RWPE2 (cell line): Measurements from ENCODE around the gene GARIN5A.

Experiments used
- ATAC-seq: fragments of 200-7000 bp; cut with Tn5 transposase; 3 replicates; pipeline ENCODE4 v1.9.1; 2021; ENCODE audit warnings: low read depth
- DNase-seq: peaks from one replicate; pipeline ENCODE4 v3.0.0-alpha.2; 2020; ENCODE audit warnings: low spot score
- H3K27ac ChIP-seq: fragments of 450-650 bp; 2 replicates; pipeline ENCODE4 v1.5.1; 2017; ENCODE audit warnings: mild to moderate bottlenecking; ENCODE audit not compliant: poor library complexity, severe bottlenecking
- H3K27me3 ChIP-seq: fragments of 250-450 bp; sonication (Bioruptor Pico); 2 replicates; pipeline ENCODE4 v1.5.1; 2021; ENCODE audit warnings: mild to moderate bottlenecking, moderate library complexity; ENCODE audit not compliant: insufficient read depth, poor library complexity, severe bottlenecking
- H3K36me3 ChIP-seq: fragments of 250-450 bp; sonication (Bioruptor Pico); 2 replicates; pipeline ENCODE4 v1.5.1; 2020; ENCODE audit warnings: low read depth, mild to moderate bottlenecking, moderate library complexity
- H3K4me1 ChIP-seq: fragments of 250-450 bp; sonication (Bioruptor Pico); 2 replicates; pipeline ENCODE4 v1.5.1; 2021; ENCODE audit warnings: mild to moderate bottlenecking, moderate library complexity; ENCODE audit not compliant: insufficient read depth, poor library complexity, severe bottlenecking
- H3K4me3 ChIP-seq: fragments of 250-450 bp; sonication (Bioruptor Pico); 2 replicates; pipeline ENCODE4 v1.5.1; 2021; ENCODE audit warnings: mild to moderate bottlenecking, moderate library complexity; ENCODE audit not compliant: severe bottlenecking
- H3K9me3 ChIP-seq: fragments of 250-450 bp; sonication (Bioruptor Pico); 2 replicates; pipeline ENCODE4 v1.5.1; 2021; ENCODE audit warnings: mild to moderate bottlenecking, moderate library complexity; ENCODE audit not compliant: severe bottlenecking
- CTCF ChIP-seq: fragments of 450-650 bp; IDR thresholded peaks from one replicate; pipeline ENCODE4 v1.5.1; 2017; ENCODE audit warnings: mild to moderate bottlenecking, moderate library complexity; ENCODE audit not compliant: poor library complexity, severe bottlenecking

Gene GARIN5A

GRCh38 chr19:50480281-50481111, 3.8 kb upstream of the GARIN5A start:
- TF ChIP-seq CTCF = no peak
- H3K27ac ChIP-seq = no peak overlapping the region
- DNase-seq (no peak), ATAC-seq (no peak)
- peaks cover 14% of the 10 kb centered on the region for H3K36me3 ChIP-seq
- no peak overlapping the region for H3K4me3 ChIP-seq
- H3K27me3 ChIP-seq = no peaks in the 10 kb centered on the region
- no peaks in the 10 kb centered on the region for H3K9me3 ChIP-seq
- no peaks in the 10 kb centered on the region for H3K4me1 ChIP-seq

- no peak for TF ChIP-seq CTCF
- H3K27ac ChIP-seq = no peak overlapping the region
- H3K27me3 ChIP-seq = no peaks in the 10 kb centered on the region
- H3K4me1 ChIP-seq = no peaks in the 10 kb centered on the region
- DNase-seq (no peak), ATAC-seq (no peak)
- H3K4me3 ChIP-seq = no peak overlapping the region
- no peaks in the 10 kb centered on the region for H3K9me3 ChIP-seq
- peaks cover 14% of the 10 kb centered on the region for H3K36me3 ChIP-seq
Observed at GRCh38 chr19:50479761-50480251, 3.2 kb upstream of the GARIN5A start.

- no peak for DNase-seq
- no peaks in the 10 kb centered on the region for H3K27me3 ChIP-seq
- H3K36me3 ChIP-seq = peaks cover 14% of the 10 kb centered on the region
- H3K9me3 ChIP-seq = no peaks in the 10 kb centered on the region
- no peaks in the 10 kb centered on the region for H3K4me1 ChIP-seq
- no peak overlapping the region for H3K27ac ChIP-seq
- ATAC-seq = no peak
- TF ChIP-seq CTCF = peak; percentile 31
- no peak overlapping the region for H3K4me3 ChIP-seq
Observed at GRCh38 chr19:50478901-50479715, 2.5 kb upstream of the GARIN5A start.

- Histone ChIP-seq H3K4me1 (no peaks in the 10 kb centered on the region), H3K27me3 (no peaks in the 10 kb centered on the region), H3K27ac (no peak overlapping the region), H3K4me3 (no peak overlapping the region), H3K36me3 (peaks cover 14% of the 10 kb centered on the region), H3K9me3 (no peaks in the 10 kb centered on the region)
- TF ChIP-seq CTCF = no peak
- ATAC-seq = no peak
- DNase-seq = no peak
Observed at GRCh38 chr19:50477751-50478515, 1.3 kb upstream of the GARIN5A start.
